SJSA1 (cell line): ENCODE measurements around the gene SLC6A19. TPM values are rescaled to one million over a fixed set of nuclear protein-coding genes. Genes with fewer than 3 reads are reported as not detected.

Experiments
- DNase-seq, 2 experiments: peaks; one replicate each; pipeline ENCODE4 v3.0.0-alpha.2; 2015 to 2020; ENCODE audit warnings: low spot score in 2 of 2, low read depth in 1 of 2
- H3K27ac ChIP-seq: fragments of 250-450 bp; sonication (Bioruptor Pico); 2 replicates; pipeline ENCODE4 v1.5.1; 2020; ENCODE audit warnings: mild to moderate bottlenecking, moderate library complexity
- H3K27me3 ChIP-seq: fragments of 250-450 bp; sonication (Bioruptor Pico); replicated peaks from 2 replicates; pipeline ENCODE4 v1.5.1; 2020; ENCODE audit warnings: mild to moderate bottlenecking, moderate library complexity
- H3K36me3 ChIP-seq: fragments of 250-450 bp; sonication (Bioruptor Pico); 2 replicates; pipeline ENCODE4 v1.5.1; 2020; ENCODE audit warnings: mild to moderate bottlenecking
- H3K4me1 ChIP-seq: fragments of 250-450 bp; sonication (Bioruptor Pico); replicated peaks from 2 replicates; pipeline ENCODE4 v1.6.1; 2021; ENCODE audit warnings: mild to moderate bottlenecking
- H3K4me3 ChIP-seq: fragments of 250-450 bp; sonication (Bioruptor Pico); 2 replicates; pipeline ENCODE4 v1.5.1; 2020; ENCODE audit warnings: mild to moderate bottlenecking
- H3K9me3 ChIP-seq: fragments of 250-450 bp; sonication (Bioruptor Pico); replicated peaks from 2 replicates; pipeline ENCODE4 v1.5.1; 2020; ENCODE audit warnings: mild to moderate bottlenecking
- total RNA-seq: library from RNA; depleted of rRNA; stranded (reverse); fragments of >200 nt; shearing (Covaris generic); gene quantifications from 2 replicates; pipeline ENCODE4 v1.2.3, GENCODE V29; 2014

SLC6A19 gene
- total RNA-seq, 1 experiment from 2014 or later, result 0.03 TPM

DNA sequence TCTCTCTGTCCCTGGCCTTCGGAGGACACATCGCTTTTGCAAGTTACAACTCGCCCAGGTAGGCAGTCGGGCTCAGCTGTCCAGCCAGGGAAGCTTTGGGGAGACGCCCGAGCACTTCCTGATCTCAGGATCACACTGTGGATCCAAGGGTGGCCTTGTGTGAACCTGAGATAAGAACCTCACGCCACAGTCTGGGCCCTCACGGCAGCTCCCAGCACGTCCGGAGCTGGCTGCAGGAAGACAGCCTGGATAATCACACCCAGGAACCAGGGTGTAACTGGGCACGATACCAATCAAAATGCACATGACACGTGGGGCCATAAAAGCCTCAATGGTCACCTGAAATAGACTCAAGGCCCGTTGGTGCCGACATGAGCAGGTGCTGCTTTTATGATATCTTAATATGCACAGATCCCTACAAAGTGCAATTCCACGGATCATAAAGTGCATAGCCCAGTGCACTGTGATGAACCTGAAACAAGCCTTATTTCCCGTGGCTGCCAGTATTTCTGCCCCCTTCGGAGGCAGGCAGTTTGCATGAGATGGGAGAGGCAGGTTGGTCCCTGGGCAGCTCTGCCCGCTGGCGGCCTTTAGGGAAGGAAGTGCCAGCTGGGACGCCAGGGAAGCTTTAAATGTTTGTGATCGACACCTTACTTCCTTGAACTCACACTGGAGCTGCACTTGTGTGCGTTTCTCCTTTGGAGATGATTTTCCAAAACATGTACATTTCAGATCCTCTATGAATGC lies 38.3 kb downstream of the SLC6A19 start:
- no peaks in the 10 kb centered on the region for H3K4me1 ChIP-seq
- no peaks in the 10 kb centered on the region for H3K36me3 ChIP-seq
- H3K27me3 ChIP-seq, result peaks cover 52% of the 10 kb centered on the region

DNA sequence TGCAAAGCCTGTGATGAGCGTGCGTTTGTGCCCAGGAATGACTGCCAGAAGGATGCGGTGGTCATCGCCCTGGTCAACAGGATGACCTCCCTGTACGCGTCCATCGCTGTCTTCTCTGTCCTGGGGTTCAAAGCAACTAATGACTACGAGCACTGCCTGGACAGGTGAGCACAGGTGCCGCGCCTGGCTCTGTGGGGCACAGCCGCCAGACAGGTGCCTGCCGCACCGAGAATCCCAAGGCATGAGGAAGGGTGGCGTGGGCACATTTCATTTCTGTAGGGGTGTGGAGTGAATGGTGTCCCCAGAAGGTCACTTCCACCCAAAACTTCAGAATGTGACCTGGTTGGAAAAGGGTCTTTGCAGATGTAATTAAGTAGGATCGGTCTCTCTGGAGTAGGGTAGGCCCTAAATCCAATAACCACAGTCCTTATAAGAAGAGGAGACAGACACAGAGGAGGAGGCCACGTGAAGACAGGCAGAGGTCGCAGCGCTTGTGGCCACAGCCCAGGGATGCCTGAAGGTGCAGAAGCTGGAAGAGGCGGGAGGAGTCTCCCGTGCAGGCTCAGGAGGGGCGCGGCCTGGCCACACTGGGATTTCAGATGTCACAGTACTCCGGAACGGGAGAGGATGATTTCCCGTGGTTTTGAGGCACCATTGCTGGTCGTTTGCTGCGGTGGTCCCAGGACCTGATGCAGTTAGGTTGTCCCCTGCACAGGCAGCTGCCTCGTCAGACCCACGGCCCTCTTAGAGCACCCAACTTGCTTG lies 39.3 kb downstream of the SLC6A19 start:
- Histone ChIP-seq H3K36me3 (no peaks in the 10 kb centered on the region), H3K4me3 (no peak overlapping the region), H3K27ac (no peak overlapping the region), H3K9me3 (peaks cover 10% of the 10 kb centered on the region), H3K4me1 (no peaks in the 10 kb centered on the region), H3K27me3 (peaks cover 62% of the 10 kb centered on the region)
- no peak for DNase-seq

More for the DNA sequence above, 38.3 kb downstream of the SLC6A19 start:
- no peak overlapping the region for H3K4me3 ChIP-seq
- DNase-seq, result no peak
- peaks cover 20% of the 10 kb centered on the region for H3K9me3 ChIP-seq
- no peak overlapping the region for H3K27ac ChIP-seq

DNA sequence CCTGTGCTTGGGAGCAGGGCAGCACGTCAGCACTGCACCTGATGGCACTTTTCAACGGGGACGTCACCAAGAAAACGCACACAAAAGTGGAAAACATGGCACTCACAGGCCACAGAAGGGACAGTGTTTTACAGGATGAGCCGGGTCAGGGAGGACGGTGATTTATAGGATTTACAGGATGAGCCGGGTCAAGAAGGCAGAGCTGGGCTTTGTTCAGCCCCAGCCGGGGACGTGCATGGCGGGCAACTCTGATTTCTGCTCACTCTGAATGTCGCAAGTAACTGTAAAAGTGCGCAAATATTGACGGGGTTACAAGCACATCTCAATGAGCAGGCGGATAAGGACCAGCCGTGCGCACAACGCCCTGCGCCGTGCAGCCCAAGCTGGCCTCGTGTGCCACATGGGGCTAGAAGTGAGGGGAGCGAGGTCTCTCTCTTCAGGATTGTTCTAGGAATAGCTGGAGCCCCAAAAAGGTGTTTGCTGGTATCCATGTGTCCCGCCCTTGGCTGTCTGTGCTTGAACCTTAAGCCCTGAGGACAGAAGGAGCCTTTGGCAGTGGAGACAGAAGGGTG lies 40.2 kb downstream of the SLC6A19 start:
- no peak for DNase-seq
- H3K36me3 ChIP-seq, result no peaks in the 10 kb centered on the region
- H3K4me3 ChIP-seq, result no peak overlapping the region
- H3K9me3 ChIP-seq, result peaks cover 6% of the 10 kb centered on the region
- no peak overlapping the region for H3K27ac ChIP-seq
- H3K4me1 ChIP-seq, result no peaks in the 10 kb centered on the region
- peaks cover 71% of the 10 kb centered on the region for H3K27me3 ChIP-seq

DNA sequence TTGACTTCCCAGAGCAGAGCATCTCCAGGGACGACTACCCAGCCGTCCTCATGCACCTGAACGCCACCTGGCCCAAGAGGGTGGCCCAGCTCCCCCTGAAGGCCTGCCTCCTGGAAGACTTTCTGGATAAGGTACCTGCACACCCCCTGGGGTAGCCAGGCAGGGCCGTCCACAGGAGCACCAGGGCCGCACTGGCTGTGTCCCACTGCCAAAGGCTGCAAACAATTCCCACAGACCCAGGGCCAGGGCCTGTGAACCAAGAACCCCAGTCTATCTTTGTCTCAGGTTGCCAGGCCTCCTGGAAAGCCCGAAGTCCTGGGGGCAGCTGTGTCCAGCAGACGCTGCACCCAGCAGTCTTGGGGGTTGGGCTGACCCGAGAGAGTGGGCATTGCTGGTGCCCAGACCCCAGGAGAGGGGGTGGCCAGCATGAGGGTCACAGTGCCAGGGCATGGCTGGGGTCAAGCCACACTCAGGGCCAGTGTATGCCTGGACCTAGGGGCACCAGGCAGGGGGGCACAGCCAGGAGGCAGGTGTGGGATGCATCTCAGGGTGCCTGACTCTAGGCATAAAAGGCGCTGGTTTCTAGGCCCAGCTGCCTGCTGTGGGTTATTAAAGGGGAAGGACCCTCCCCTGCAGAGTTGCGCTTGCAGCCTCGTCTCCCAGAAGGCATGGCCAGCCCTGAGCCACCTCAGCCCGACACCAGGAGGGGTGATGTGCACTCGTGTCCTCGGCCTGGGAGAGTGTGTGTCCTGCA lies 41.5 kb downstream of the SLC6A19 start:
- Histone ChIP-seq H3K27me3 (peaks cover 82% of the 10 kb centered on the region), H3K4me1 (no peaks in the 10 kb centered on the region), H3K9me3 (0 out of 2 replicates have a peak, but pooled peaks cover 3% of the 10 kb centered on the region), H3K27ac (no peak overlapping the region), H3K36me3 (no peaks in the 10 kb centered on the region), H3K4me3 (no peak overlapping the region)
- no peak for DNase-seq

DNA sequence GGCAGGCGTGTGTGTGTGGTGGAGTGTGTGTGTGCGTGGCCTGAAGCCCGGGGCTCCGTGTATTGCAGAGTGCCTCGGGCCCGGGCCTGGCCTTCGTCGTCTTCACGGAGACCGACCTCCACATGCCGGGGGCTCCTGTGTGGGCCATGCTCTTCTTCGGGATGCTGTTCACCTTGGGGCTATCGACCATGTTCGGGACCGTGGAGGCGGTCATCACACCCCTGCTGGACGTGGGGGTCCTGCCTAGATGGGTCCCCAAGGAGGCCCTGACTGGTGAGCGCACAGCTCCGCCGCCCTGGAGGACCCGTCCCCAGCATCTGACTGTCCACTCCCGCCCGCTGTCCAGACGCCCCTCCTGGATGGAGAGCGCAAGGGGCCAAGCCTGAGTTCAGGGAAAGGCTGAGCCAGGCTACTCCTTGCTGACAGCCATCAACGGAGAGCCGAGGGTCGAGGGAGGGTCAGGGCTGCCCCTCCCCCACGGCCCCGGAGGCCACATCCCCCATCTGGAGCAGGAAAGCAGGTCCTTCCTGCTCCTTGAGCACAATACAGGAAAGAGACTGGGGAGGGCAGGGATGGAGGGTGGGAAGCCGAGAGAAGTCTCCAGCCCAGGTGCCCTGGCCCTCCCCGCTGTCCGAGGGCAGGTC lies 42.2 kb downstream of the SLC6A19 start:
- no peak overlapping the region for H3K27ac ChIP-seq
- H3K4me1 ChIP-seq, result no peaks in the 10 kb centered on the region
- DNase-seq, result no peak
- no peak overlapping the region for H3K4me3 ChIP-seq
- H3K27me3 ChIP-seq, result peaks cover 82% of the 10 kb centered on the region
- no peaks in the 10 kb centered on the region for H3K36me3 ChIP-seq
- H3K9me3 ChIP-seq, result 0 out of 2 replicates have a peak, but pooled peaks cover 3% of the 10 kb centered on the region

DNA sequence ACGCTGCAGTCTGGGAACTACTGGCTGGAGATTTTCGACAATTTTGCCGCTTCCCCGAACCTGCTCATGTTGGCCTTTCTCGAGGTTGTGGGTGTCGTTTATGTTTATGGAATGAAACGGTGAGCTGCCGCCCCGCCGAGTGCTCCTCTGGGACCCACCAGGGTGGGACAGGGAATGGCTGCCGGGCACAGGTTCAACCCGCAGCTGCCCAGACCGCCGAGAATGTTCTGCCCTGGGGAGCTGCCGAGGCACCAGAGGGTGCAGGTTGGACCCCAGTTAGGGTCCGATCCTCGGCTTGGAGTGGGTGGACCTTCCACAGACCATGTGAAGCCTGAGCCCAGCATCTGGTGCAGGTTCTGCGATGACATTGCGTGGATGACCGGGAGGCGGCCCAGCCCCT lies 42.9 kb downstream of the SLC6A19 start:
- H3K27ac ChIP-seq, result no peak overlapping the region
- H3K27me3 ChIP-seq, result peaks cover 82% of the 10 kb centered on the region
- no peak for DNase-seq
- H3K4me1 ChIP-seq, result no peaks in the 10 kb centered on the region
- H3K36me3 ChIP-seq, result no peaks in the 10 kb centered on the region
- H3K4me3 ChIP-seq, result no peak overlapping the region
- H3K9me3 ChIP-seq, result 0 out of 2 replicates have a peak, but pooled peaks cover 3% of the 10 kb centered on the region

DNA sequence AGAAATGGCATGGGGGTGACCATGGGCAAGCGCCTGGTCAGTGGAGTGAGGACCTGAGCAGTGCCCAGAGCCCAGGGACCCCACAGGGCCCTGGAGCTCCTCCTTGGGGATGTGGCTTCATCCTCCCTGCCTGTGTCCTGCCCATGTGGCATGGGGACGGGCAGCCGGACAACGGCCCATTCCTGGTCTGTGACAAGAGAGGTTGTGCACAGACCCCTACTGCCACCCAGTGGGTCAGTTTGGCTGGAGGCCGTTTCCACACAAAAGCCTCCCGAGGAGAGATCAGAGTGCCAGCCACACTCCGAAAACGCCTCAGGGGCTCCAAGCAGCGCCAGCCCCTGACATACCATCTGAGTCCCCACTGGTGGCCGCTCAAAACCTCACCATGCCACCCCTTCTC lies 43.6 kb downstream of the SLC6A19 start:
- Histone ChIP-seq H3K27ac (no peak overlapping the region), H3K4me1 (no peaks in the 10 kb centered on the region), H3K4me3 (no peak overlapping the region), H3K27me3 (peaks cover 79% of the 10 kb centered on the region), H3K9me3 (0 out of 2 replicates have a peak, but pooled peaks cover 3% of the 10 kb centered on the region), H3K36me3 (no peaks in the 10 kb centered on the region)
- DNase-seq, result no peak

DNA sequence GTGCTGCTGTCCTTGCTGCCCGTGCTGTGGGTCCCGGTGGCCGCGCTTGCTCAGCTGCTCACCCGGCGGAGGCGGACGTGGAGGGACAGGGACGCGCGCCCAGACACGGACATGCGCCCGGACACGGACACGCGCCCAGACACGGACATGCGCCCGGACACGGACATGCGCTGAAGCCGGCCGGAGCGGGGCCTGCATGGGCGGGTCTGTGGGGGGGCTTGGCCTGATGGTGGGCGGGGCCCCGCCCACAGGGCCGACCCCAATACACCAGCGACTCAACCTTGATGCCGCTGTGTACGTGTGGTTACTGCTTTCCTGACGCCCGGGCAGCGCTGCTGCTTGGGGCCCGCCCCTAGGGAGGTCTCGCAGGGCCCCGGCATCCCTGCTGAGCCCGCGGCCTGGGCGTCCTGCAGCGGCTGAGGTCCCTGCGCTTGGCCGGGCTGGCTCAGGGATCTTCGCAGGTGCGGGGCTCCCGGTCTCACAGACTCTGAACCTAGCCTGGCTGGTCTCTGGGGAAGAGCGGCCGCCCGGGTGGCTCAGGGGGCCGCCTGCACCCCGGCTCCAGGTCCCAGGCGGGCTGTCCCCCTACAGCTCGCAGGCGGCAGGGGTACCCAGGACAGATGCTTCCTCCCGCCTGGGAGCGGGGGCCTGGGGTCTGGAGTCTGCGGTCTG lies 44.6 kb downstream of the SLC6A19 start:
- no peak for DNase-seq
- Histone ChIP-seq H3K4me3 (no peak overlapping the region), H3K27me3 (peaks cover 76% of the 10 kb centered on the region), H3K4me1 (no peaks in the 10 kb centered on the region), H3K9me3 (0 out of 2 replicates have a peak, but pooled peaks cover 3% of the 10 kb centered on the region), H3K36me3 (no peaks in the 10 kb centered on the region), H3K27ac (no peak overlapping the region)

DNA sequence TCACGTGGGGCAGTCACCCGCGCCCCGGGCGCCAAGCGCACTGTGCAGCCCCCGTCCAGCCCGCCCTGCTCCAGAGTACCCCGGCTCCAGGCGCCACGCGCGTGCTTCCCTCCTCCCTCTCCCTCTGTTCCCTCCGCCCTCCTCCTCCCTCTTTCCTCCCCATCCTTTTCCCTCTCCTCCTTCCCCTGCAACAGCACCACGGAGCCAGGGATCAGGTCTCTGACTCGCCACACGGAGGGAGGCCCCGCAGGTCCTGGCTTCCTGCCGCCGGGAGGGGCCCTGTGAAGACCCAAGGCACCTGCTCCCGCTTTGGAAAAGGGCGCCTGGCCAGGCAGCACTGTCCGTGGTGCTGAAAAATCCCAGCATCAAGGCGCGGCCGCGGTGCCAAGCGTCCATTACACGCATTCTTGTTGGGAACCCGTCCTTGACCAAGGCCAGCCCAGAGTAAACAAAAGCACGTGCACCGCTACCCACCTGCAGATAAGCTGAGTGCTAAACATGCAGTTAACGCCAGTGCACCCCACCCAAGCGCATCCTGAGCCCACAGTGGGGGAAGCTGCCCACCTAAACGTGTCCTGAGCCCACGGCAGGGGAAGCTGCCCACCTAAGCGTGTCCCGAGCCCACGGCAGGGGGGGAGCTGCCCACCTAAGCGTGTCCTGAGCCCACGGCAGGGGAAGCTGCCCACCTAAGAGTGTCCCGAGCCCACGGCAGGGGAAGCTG lies 45.5 kb downstream of the SLC6A19 start:
- Histone ChIP-seq H3K27me3 (peaks cover 76% of the 10 kb centered on the region), H3K9me3 (0 out of 2 replicates have a peak, but pooled peaks cover 3% of the 10 kb centered on the region), H3K36me3 (no peaks in the 10 kb centered on the region), H3K27ac (no peak overlapping the region), H3K4me1 (no peaks in the 10 kb centered on the region), H3K4me3 (no peak overlapping the region)
- DNase-seq, result peak in 1 of 2 experiments; percentile 36

DNA sequence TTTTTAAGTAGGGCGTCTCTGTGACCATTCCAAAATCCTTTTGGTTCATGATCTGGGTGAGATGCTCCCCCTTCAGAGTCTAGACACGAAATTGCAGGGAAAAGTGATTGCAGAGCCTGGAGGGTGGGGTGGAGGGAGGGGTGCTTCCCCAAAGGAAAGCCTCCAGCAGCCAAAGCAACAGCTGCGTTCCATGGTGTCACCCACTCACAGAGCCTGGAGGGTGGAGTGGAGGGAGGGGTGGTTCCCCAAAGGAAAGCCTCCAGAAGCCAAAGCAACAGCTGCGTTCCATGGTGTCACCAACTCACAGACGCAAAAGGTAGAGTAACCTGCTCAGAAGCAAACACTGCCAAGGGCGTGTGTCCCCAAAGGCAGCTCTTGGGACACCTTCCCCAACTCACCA lies 46.4 kb downstream of the SLC6A19 start:
- H3K27me3 ChIP-seq, result peaks cover 75% of the 10 kb centered on the region
- H3K36me3 ChIP-seq, result no peaks in the 10 kb centered on the region
- H3K4me3 ChIP-seq, result no peak overlapping the region
- no peaks in the 10 kb centered on the region for H3K4me1 ChIP-seq
- H3K27ac ChIP-seq, result no peak overlapping the region
- DNase-seq, result no peak
- H3K9me3 ChIP-seq, result 0 out of 2 replicates have a peak, but pooled peaks cover 3% of the 10 kb centered on the region

DNA sequence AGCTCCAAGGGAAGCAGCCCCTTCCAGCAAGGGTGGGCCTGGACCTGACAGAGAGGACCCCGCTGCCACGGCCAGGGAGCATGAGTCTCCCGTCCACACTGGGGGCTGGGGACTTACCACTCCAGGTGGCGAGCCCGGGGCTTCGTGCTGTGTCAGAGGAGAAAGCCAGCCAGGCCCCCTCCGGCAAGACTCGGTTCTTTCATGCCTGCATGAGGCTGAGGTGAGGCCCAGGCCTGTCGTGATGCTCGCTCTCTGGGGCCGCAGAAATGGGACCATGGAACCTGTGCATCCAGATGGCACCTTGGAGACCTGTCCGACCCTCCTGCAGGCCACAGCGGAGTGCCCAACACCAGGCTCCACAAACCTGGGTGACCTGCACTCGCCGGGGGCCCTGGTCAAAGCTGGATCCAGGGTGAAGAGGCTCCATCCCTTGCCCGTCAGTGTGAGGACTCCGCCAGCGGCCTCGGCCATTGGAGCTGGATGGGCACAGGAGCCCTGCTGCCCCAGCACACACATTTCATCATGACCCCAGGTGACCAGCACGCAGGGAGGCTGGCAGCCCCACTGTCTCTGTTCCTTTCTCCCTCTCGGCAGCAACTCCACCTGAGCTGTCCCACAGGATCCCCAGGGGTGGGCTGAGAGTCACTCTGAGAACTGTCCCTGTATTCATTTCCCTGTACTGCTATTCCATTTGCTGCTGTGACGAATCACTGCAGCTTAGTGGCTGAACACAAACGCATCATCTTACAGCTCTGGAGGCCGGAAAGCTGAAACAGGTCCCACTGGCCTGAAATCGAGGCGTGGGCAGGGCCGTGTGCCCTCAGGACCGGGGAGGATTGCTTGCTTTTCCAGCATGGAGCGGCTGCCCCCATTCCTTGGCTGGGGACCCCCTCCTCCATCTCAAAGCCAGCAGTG lies 48.2 kb downstream of the SLC6A19 start:
- Histone ChIP-seq H3K9me3 (peaks cover 3% of the 10 kb centered on the region; the same call in 1 of the 2 replicates), H3K27me3 (peaks cover 62% of the 10 kb centered on the region), H3K4me3 (no peak overlapping the region)

More for the DNA sequence above, 48.2 kb downstream of the SLC6A19 start:
- Histone ChIP-seq H3K27ac (no peak overlapping the region), H3K36me3 (no peaks in the 10 kb centered on the region), H3K4me1 (no peaks in the 10 kb centered on the region)
- DNase-seq, result no peak
